Measurements from ENCODE around the gene TMEM170A.

DNA sequence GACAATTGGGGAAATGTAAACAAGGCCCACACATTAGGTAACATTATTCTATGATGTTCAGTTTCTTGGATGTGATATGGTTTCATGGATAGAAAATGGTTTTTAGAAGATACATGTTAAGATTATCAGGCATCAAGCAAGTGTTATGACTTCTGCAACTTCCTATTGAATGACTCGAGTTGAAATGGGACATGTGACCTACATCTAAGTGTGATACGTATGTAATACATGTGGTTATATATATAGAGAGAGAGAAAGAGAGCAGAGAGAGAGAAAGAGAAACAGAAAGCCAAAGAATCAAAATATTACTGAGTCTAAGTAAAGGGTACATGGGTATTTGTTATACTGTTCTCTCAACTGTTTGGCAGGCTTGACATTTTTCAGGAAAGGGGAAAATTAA lies 1.7 kb downstream of the TMEM170A start:
- TF ChIP-seq, protein P1, sequence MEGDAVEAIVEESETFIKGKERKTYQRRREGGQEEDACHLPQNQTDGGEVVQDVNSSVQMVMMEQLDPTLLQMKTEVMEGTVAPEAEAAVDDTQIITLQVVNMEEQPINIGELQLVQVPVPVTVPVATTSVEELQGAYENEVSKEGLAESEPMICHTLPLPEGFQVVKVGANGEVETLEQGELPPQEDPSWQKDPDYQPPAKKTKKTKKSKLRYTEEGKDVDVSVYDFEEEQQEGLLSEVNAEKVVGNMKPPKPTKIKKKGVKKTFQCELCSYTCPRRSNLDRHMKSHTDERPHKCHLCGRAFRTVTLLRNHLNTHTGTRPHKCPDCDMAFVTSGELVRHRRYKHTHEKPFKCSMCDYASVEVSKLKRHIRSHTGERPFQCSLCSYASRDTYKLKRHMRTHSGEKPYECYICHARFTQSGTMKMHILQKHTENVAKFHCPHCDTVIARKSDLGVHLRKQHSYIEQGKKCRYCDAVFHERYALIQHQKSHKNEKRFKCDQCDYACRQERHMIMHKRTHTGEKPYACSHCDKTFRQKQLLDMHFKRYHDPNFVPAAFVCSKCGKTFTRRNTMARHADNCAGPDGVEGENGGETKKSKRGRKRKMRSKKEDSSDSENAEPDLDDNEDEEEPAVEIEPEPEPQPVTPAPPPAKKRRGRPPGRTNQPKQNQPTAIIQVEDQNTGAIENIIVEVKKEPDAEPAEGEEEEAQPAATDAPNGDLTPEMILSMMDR (IDR thresholded peaks at IDR 0.05 in 4 of 5, conservative IDR thresholded peaks at IDR 0.05 in 1 of 5), result no peak
- TF ChIP-seq POLR2A (IDR thresholded peaks at IDR 0.05), result no peak

Data from gastrocnemius medialis (tissue), 4 donors.